ENCODE results near the gene TBX3. TPM values are rescaled to one million over a fixed set of nuclear protein-coding genes. Genes with fewer than 3 reads are reported as not detected.

The TBX3 gene
- total and polyA plus RNA-seq, 10 of the 15 experiments (the other 5 are each of a cell fraction or from before 2014, with no cell fraction given) = 0.04 to 0.28 (median 0.08) TPM; not detected in 7

DNA sequence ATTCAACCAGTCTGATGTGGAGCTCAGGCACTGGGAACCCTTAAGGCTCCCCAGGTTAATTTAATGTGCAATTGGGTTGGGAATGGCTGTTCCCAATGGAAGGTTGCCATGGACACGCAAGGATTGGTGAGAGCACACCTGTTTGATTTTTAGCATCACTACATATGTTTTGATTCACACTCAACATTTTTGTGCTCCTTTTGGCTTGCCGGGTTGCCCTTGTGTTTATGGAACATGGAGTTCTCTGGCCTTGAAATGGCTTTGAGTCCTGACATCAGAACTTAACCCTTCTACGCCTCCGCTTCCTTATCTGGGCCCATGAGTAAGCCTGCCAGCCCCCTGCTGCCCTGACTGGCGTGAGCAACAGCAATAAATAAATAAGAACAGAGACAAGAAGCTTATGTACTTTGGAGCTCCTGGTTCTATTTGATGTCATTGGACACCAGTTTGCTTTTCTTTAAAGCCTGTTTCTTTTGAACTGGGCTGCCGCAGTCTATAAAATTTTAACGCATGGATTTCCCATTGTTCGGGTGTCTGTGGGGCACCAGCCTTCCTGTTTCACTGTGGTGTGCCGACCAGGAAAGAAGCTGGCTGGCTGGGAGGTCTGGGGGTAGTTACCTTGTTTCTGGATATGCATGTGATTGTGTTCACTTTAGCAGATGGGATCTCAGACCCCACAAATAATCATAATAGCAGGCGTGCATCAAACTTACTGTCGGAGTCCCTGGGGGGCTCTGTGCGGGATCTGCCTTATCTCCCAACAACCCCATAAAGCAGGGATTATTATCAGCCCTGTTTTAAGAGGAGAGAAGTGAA is 27.8 kb downstream of the TBX3 start:
- no peak for TF ChIP-seq RBBP5 (conservative IDR thresholded peaks at IDR 0.05)
- TF ChIP-seq, protein P1, sequence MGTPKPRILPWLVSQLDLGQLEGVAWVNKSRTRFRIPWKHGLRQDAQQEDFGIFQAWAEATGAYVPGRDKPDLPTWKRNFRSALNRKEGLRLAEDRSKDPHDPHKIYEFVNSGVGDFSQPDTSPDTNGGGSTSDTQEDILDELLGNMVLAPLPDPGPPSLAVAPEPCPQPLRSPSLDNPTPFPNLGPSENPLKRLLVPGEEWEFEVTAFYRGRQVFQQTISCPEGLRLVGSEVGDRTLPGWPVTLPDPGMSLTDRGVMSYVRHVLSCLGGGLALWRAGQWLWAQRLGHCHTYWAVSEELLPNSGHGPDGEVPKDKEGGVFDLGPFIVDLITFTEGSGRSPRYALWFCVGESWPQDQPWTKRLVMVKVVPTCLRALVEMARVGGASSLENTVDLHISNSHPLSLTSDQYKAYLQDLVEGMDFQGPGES (IDR thresholded peaks at IDR 0.05) = no peak
- TF ChIP-seq MXI1 (IDR thresholded peaks at IDR 0.05; ENCODE audit: low read depth, low read length) = no peak
- TF ChIP-seq EGR1 (IDR thresholded peaks at IDR 0.05; ENCODE audit: borderline replicate concordance in 1 of 2, low read depth in 2 of 2, low read length in 2 of 2) = no peak
- no peak for TF ChIP-seq CREB1 (IDR thresholded peaks at IDR 0.05; ENCODE audit: low read depth)
- TF ChIP-seq ATF7 (IDR thresholded peaks at IDR 0.05; ENCODE audit: low read depth) = no peak
- TF ChIP-seq, protein P2, sequence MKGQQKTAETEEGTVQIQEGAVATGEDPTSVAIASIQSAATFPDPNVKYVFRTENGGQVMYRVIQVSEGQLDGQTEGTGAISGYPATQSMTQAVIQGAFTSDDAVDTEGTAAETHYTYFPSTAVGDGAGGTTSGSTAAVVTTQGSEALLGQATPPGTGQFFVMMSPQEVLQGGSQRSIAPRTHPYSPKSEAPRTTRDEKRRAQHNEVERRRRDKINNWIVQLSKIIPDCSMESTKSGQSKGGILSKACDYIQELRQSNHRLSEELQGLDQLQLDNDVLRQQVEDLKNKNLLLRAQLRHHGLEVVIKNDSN (IDR thresholded peaks at IDR 0.05; ENCODE audit: borderline replicate concordance, extremely low read length, insufficient read depth, low read depth, low read length) = no peak
- no peak for TF ChIP-seq SREBF2 (IDR thresholded peaks at IDR 0.05; ENCODE audit: low read length)
- TF ChIP-seq HDGF (IDR thresholded peaks at IDR 0.05) = no peak
- Histone ChIP-seq H3K4me2 (ENCODE audit: control insufficient read depth, insufficient read depth) (no peak overlapping the region), H3K27me3 (replicated peaks in 1 of 2; ENCODE audit: control insufficient read depth in 2 of 2, insufficient read depth in 2 of 2, low read length in 1 of 2) (no peaks in the 10 kb centered on the region; a peak in 1 of 4 replicates), H4K20me1 (ENCODE audit: control insufficient read depth, insufficient read depth) (no peaks in the 10 kb centered on the region), H3K27ac (ENCODE audit: control insufficient read depth, insufficient read depth) (no peak overlapping the region), H3K4me1 (ENCODE audit: control insufficient read depth, insufficient read depth, low read length) (no peaks in the 10 kb centered on the region), H2AFZ (ENCODE audit: control insufficient read depth, low read depth, low read length) (no peak overlapping the region), H3K79me2 (ENCODE audit: control insufficient read depth, insufficient read depth, low read length) (no peaks in the 10 kb centered on the region), H3K36me3 (ENCODE audit: control insufficient read depth in 2 of 2, insufficient read depth in 2 of 2, low read length in 1 of 2) (no peaks in the 10 kb centered on the region), H3K9ac (ENCODE audit: control insufficient read depth, insufficient read depth, low read length) (no peak overlapping the region), H3K9me3 (replicated peaks; ENCODE audit: control insufficient read depth, insufficient read depth, low read length) (no peaks in the 10 kb centered on the region), H3K4me3 (no peak overlapping the region)
- SMC1A ChIA-PET (ENCODE audit: uncharacterized antibody, unreplicated experiment) = no interaction called here
- POLR2A ChIA-PET = no interaction called here
- FAIRE-seq (no peak), ATAC-seq (no peak), DNase-seq (ENCODE audit: low read depth, low spot score) (no peak)
- in situ Hi-C loops (cut with MboI) = no loop called here
- CTCF ChIA-PET = interaction anchor here (0.7 kb wide), 1 partner anchor 690 kb away, joined by 3 read pairs; the partner anchor contains the start of gene RBM19
- RAD21 ChIA-PET (ENCODE audit: unreplicated experiment) = no interaction called here
- intact Hi-C loops (cut with micrococcal nuclease; ENCODE audit: unreplicated experiment) = loop anchor here (10.0 kb wide), 1 partner anchor 671 kb away; no protein-coding TSS in a partner anchor
- 52% methylated on average over 12 of the region's 12 CpGs for WGBS (ENCODE audit: insufficient coverage, insufficient replicate concordance, low lambda C conversion rate, missing lambda C conversion rate)
- no TSS peak for BruUV-seq (replicated peaks)
